A673 (cell line): ENCODE measurements around the gene CDH26.

Experiments used
- EZH2 ChIP-seq: fragments of 200-600 bp; sonication (generic); IDR thresholded peaks from 2 replicates; pipeline ENCODE4 v1.6.1; 2017; ENCODE audit warnings: borderline replicate concordance, low read depth, mild to moderate bottlenecking, mixed read lengths, antibody characterized with exemption, low read length; ENCODE audit not compliant: poor library complexity, severe bottlenecking
- TF ChIP-seq, protein P1 (sequence below): fragments of 300-800, 200-600 bp; sonication (generic); conservative IDR thresholded peaks from 2 replicates; pipeline ENCODE4 v1.5.1; 2017; ENCODE audit warnings: low read depth, mild to moderate bottlenecking, antibody characterized with exemption, low read length, moderate library complexity, mixed read lengths

DNA sequence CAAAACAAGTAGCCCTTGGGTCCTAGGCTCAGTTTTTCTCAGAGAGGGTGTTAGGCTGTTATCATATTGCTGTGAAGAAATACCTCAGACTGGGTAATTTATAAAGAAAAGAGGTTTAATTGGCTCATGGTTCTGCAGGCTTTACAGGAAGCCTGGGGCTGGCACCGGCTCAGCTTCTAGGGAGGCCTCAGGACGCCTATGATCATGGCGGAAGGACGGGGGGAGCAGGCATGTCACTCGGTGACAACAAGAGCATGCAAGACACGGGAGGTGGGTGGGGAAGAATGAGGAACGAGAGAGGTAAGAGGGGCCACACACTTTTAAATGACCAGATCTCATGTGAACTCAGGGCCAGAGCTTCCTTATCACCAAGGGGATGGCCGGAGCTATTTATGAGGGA is 26.9 kb downstream of the CDH26 start:
- TF ChIP-seq, protein P1, sequence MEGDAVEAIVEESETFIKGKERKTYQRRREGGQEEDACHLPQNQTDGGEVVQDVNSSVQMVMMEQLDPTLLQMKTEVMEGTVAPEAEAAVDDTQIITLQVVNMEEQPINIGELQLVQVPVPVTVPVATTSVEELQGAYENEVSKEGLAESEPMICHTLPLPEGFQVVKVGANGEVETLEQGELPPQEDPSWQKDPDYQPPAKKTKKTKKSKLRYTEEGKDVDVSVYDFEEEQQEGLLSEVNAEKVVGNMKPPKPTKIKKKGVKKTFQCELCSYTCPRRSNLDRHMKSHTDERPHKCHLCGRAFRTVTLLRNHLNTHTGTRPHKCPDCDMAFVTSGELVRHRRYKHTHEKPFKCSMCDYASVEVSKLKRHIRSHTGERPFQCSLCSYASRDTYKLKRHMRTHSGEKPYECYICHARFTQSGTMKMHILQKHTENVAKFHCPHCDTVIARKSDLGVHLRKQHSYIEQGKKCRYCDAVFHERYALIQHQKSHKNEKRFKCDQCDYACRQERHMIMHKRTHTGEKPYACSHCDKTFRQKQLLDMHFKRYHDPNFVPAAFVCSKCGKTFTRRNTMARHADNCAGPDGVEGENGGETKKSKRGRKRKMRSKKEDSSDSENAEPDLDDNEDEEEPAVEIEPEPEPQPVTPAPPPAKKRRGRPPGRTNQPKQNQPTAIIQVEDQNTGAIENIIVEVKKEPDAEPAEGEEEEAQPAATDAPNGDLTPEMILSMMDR: no peak
- no peak for TF ChIP-seq EZH2
